Measurements from ENCODE around the gene COP1. TPM values are rescaled to one million over a fixed set of nuclear protein-coding genes. Genes with fewer than 3 reads are reported as not detected.
A peak's percentile ranks its signal among the peaks of the same experiment; 100 is the strongest.

The COP1 gene
- total RNA-seq, 4 donors from 2014 or later, result 74.1 to 104 (median 87.5) TPM

DNA sequence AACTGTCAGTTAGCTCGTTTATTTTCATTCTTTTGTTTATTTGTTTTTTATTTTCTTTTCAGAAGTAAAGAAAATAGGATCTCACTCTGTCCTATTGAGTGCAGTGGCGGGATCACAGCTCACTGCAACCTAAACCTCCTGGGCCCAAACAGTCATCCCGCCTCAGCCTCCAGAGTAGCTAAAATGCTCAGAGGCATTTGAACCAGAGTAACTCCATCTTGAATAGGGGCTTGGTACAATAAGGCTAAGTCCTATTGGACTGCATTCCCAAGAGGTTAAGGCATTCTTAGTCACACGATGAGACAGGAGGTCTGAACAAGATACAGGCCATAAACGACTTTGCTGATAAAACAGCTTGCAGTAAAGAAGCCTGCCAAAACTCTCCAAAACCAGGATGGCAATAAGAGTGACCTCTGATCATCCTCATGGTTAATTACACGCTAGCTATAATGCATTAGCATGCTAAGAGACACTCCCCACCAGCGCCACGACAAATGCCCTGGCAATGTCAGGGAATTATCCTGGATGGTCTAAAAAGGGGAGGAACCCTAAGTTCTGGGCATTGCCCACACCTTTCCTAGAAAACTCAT is 13.1 kb upstream of the COP1 start:
- no peak for TF ChIP-seq EP300 (IDR thresholded peaks at IDR 0.05)
- TF ChIP-seq CTCF (IDR thresholded peaks at IDR 0.05), result no peak
- WGBS, 2 donors, result 73 to 74% methylated on average over 8 of the region's 8 CpGs
- no peaks in the 10 kb centered on the region for H3K9me3 ChIP-seq

GRCh38 chr1:176217461-176218099 is 10.5 kb upstream of the COP1 start:
- Histone ChIP-seq H3K9me3 (no peaks in the 10 kb centered on the region), H3K27me3 (no peaks in the 10 kb centered on the region), H3K27ac (no peak overlapping the region), H3K4me1 (no peaks in the 10 kb centered on the region), H3K36me3 (peaks cover 0 to 5% (median 0%) of the 10 kb centered on the region in 3 donors), H3K4me3 (no peak overlapping the region)
- no peak for TF ChIP-seq EP300 (IDR thresholded peaks at IDR 0.05)
- TF ChIP-seq CTCF (IDR thresholded peaks at IDR 0.05), result no peak
- TF ChIP-seq POLR2A (IDR thresholded peaks at IDR 0.05), result no peak
- DNase-seq (ENCODE audit: low spot score in 2 of 2), result no peak

More for the DNA sequence above, 13.1 kb upstream of the COP1 start:
- Histone ChIP-seq H3K27ac (no peak overlapping the region), H3K36me3 (peaks cover 0 to 5% (median 0%) of the 10 kb centered on the region in 3 donors), H3K4me1 (no peaks in the 10 kb centered on the region), H3K4me3 (no peak overlapping the region), H3K27me3 (no peaks in the 10 kb centered on the region)
- no peak for DNase-seq (ENCODE audit: low spot score in 2 of 2)

DNA sequence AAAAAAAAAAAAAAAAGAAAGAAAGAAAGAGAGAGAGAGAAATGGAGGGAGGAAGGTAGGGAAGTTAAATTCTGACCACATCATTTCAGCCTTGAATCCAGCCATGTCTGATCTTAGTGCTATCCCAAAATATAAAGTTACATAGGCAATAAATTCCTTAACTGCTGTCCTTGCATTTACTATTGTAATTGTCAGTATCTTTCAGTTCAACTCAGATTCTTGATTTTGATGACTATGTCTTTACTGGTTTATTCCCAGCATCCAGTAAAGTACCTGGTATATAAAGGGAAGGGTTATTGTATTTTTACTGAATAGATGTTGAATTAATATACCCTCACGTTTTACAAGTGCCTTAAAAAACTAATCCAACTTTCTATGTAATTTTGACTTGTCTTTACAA is 8.9 kb upstream of the COP1 start:
- H3K27me3 ChIP-seq, result no peaks in the 10 kb centered on the region
- no peaks in the 10 kb centered on the region for H3K9me3 ChIP-seq
- no peak for TF ChIP-seq EP300 (IDR thresholded peaks at IDR 0.05)
- no peak for TF ChIP-seq POLR2A (IDR thresholded peaks at IDR 0.05)
- peaks cover 0 to 5% (median 0%) of the 10 kb centered on the region in 3 donors for H3K36me3 ChIP-seq
- no peak for DNase-seq (ENCODE audit: low spot score in 2 of 2)
- no peak overlapping the region for H3K27ac ChIP-seq
- no peak overlapping the region for H3K4me3 ChIP-seq
- no peaks in the 10 kb centered on the region for H3K4me1 ChIP-seq
- 34 to 43% methylated on average over 1 of the region's 1 CpG for WGBS, 2 donors

- no peak overlapping the region for H3K4me3 ChIP-seq
- H3K4me1 ChIP-seq, result peaks cover 0 to 11% (median 4%) of the 10 kb centered on the region in 4 donors
- no peak for DNase-seq (ENCODE audit: low spot score in 2 of 2)
- TF ChIP-seq EP300 (IDR thresholded peaks at IDR 0.05) (no peak), POLR2A (IDR thresholded peaks at IDR 0.05) (no peak), CTCF (IDR thresholded peaks at IDR 0.05) (no peak)
- no peak overlapping the region for H3K27ac ChIP-seq
- no peaks in the 10 kb centered on the region for H3K27me3 ChIP-seq
- H3K9me3 ChIP-seq, result no peaks in the 10 kb centered on the region
- no peaks in the 10 kb centered on the region for H3K36me3 ChIP-seq
- WGBS, 2 donors, result 92 to 97% methylated on average over 1 of the region's 1 CpG
Observed at GRCh38 chr1:176211396-176212165, 4.5 kb upstream of the COP1 start.

GRCh38 chr1:176208034-176208433 is 948 bp upstream of the COP1 start:
- no peak for TF ChIP-seq EP300 (IDR thresholded peaks at IDR 0.05)
- TF ChIP-seq CTCF (IDR thresholded peaks at IDR 0.05), result no peak
- no peak for TF ChIP-seq POLR2A (IDR thresholded peaks at IDR 0.05)
- Histone ChIP-seq H3K36me3 (no peaks in the 10 kb centered on the region), H3K27me3 (no peaks in the 10 kb centered on the region), H3K9me3 (no peaks in the 10 kb centered on the region), H3K4me3 (peak overlapping the region; percentile 71 to 97 (median 83)), H3K27ac (peak overlapping the region in 3 of 4 donors; percentile 93 to 98 (median 95)), H3K4me1 (peaks cover 0 to 43% (median 25%) of the 10 kb centered on the region in 4 donors)
- WGBS, 2 donors, result 54 to 69% methylated on average over 9 of the region's 9 CpGs
- no peak for DNase-seq (ENCODE audit: low spot score in 2 of 2)

Measured in tibial nerve (tissue), 4 donors.